ENCODE data around the gene SAP25. TPM values are rescaled to one million over a fixed set of nuclear protein-coding genes. Genes with fewer than 3 reads are reported as not detected.

SAP25 gene
- total RNA-seq, 2 experiments from 2014 or later, result 9.9 to 11.4 TPM

- Mint-ChIP-seq H3K27me3 (no peaks in the 10 kb centered on the region), H3K36me3 (peaks cover 17% of the 10 kb centered on the region), H3K4me3 (no peak overlapping the region), H3K27ac (no peak overlapping the region), H3K4me1 (ENCODE audit: low read depth) (peaks cover 24% of the 10 kb centered on the region), H3K9me3 (no peaks in the 10 kb centered on the region)
- POLR2A ChIA-PET, result no interaction called here
- no peak for DNase-seq
- CTCF ChIA-PET, result interaction anchor here (1.0 kb wide), 1 partner anchor 13 kb away, joined by 3 read pairs; no protein-coding TSS in a partner anchor
- intact Hi-C loops (cut with micrococcal nuclease), result no loop called here
Observed at GRCh38 chr7:100572949-100573675, 588 bp downstream of the SAP25 start.

GRCh38 chr7:100572281-100572948 lies 1.3 kb downstream of the SAP25 start:
- intact Hi-C loops (cut with micrococcal nuclease), result no loop called here
- Mint-ChIP-seq H3K9me3 (no peaks in the 10 kb centered on the region), H3K36me3 (peaks cover 14% of the 10 kb centered on the region), H3K27ac (no peak overlapping the region), H3K4me3 (no peak overlapping the region), H3K27me3 (no peaks in the 10 kb centered on the region), H3K4me1 (ENCODE audit: low read depth) (peaks cover 27% of the 10 kb centered on the region)
- ChIA-PET CTCF (no interaction called here), POLR2A (no interaction called here)
- no peak for DNase-seq

GRCh38 chr7:100571829-100572116 lies 1.9 kb downstream of the SAP25 start:
- intact Hi-C loops (cut with micrococcal nuclease), result no loop called here
- H3K4me1 Mint-ChIP-seq (ENCODE audit: low read depth), result peaks cover 27% of the 10 kb centered on the region
- no peaks in the 10 kb centered on the region for H3K27me3 Mint-ChIP-seq
- DNase-seq, result no peak
- H3K4me3 Mint-ChIP-seq, result no peak overlapping the region
- peaks cover 14% of the 10 kb centered on the region for H3K36me3 Mint-ChIP-seq
- no peaks in the 10 kb centered on the region for H3K9me3 Mint-ChIP-seq
- ChIA-PET POLR2A (interaction anchor here (1.7 to 3.5 kb wide), 2 partner anchors 13 to 34 kb away, joined by 3 to 28 read pairs; partner anchors contain the start of genes FBXO24 and LRCH4), CTCF (interaction anchor here (1.2 to 1.5 kb wide), 2 partner anchors 12 kb away, joined by 4 read pairs; no protein-coding TSS in a partner anchor)
- H3K27ac Mint-ChIP-seq, result no peak overlapping the region

GRCh38 chr7:100570954-100571828 lies 2.5 kb downstream of the SAP25 start:
- CTCF ChIA-PET, result interaction anchor here (1.2 to 1.5 kb wide), 2 partner anchors 11 to 12 kb away, joined by 4 read pairs; no protein-coding TSS in a partner anchor
- no peaks in the 10 kb centered on the region for H3K9me3 Mint-ChIP-seq
- POLR2A ChIA-PET, result interaction anchor here (1.7 to 3.5 kb wide), 2 partner anchors 14 to 34 kb away, joined by 3 to 28 read pairs; partner anchors contain the start of genes FBXO24 and LRCH4
- H3K36me3 Mint-ChIP-seq, result peaks cover 11% of the 10 kb centered on the region
- H3K27me3 Mint-ChIP-seq, result no peaks in the 10 kb centered on the region
- no peak overlapping the region for H3K27ac Mint-ChIP-seq
- intact Hi-C loops (cut with micrococcal nuclease), result no loop called here
- peaks cover 27% of the 10 kb centered on the region for H3K4me1 Mint-ChIP-seq (ENCODE audit: low read depth)
- no peak overlapping the region for H3K4me3 Mint-ChIP-seq
- DNase-seq, result no peak

- H3K36me3 Mint-ChIP-seq, result peaks cover 5% of the 10 kb centered on the region
- ChIA-PET CTCF (interaction anchor here (0.6 to 1.8 kb wide), 5 partner anchors 14 to 137 kb away, joined by 3 to 7 read pairs (median 3); partner anchors contain the start of genes POP7 and TSC22D4), POLR2A (interaction anchor here (0.9 to 3.5 kb wide), 2 partner anchors 16 to 111 kb away, joined by 3 to 28 read pairs; partner anchors contain the start of genes FBXO24 and LRCH4)
- no peaks in the 10 kb centered on the region for H3K27me3 Mint-ChIP-seq
- H3K9me3 Mint-ChIP-seq, result no peaks in the 10 kb centered on the region
- H3K4me3 Mint-ChIP-seq, result peak overlapping the region; percentile 41
- H3K27ac Mint-ChIP-seq, result peak overlapping the region; percentile 18
- intact Hi-C loops (cut with micrococcal nuclease), result loop anchor here (2.0 kb wide), 1 partner anchor 18 kb away; the partner anchor contains the start of genes FBXO24 and LRCH4
- DNase-seq, result peak; percentile 72
- H3K4me1 Mint-ChIP-seq (ENCODE audit: low read depth), result peaks cover 27% of the 10 kb centered on the region
Observed at GRCh38 chr7:100568896-100569844, 4.5 kb downstream of the SAP25 start.

- peaks cover 31% of the 10 kb centered on the region for H3K4me1 Mint-ChIP-seq (ENCODE audit: low read depth)
- H3K27ac Mint-ChIP-seq, result peak overlapping the region; percentile 29
- H3K27me3 Mint-ChIP-seq, result no peaks in the 10 kb centered on the region
- peaks cover 10% of the 10 kb centered on the region for H3K36me3 Mint-ChIP-seq
- H3K4me3 Mint-ChIP-seq, result no peak overlapping the region
- ChIA-PET CTCF (interaction anchor here (0.6 to 1.8 kb wide), 5 partner anchors 14 to 137 kb away, joined by 3 to 7 read pairs (median 3); partner anchors contain the start of genes POP7 and TSC22D4), POLR2A (interaction anchor here (0.9 to 3.5 kb wide), 2 partner anchors 17 to 112 kb away, joined by 3 to 28 read pairs; partner anchors contain the start of genes FBXO24 and LRCH4)
- intact Hi-C loops (cut with micrococcal nuclease), result loop anchor here (2.0 kb wide), 1 partner anchor 18 kb away; the partner anchor contains the start of genes FBXO24 and LRCH4
- no peaks in the 10 kb centered on the region for H3K9me3 Mint-ChIP-seq
- no peak for DNase-seq
Observed at GRCh38 chr7:100568176-100568895, 5.4 kb downstream of the SAP25 start.

GRCh38 chr7:100567751-100568175 lies 5.9 kb downstream of the SAP25 start:
- DNase-seq, result no peak
- Mint-ChIP-seq H3K9me3 (no peaks in the 10 kb centered on the region), H3K27me3 (no peaks in the 10 kb centered on the region), H3K27ac (peak overlapping the region; percentile 29), H3K4me3 (no peak overlapping the region), H3K36me3 (peaks cover 12% of the 10 kb centered on the region), H3K4me1 (ENCODE audit: low read depth) (peaks cover 31% of the 10 kb centered on the region)
- CTCF ChIA-PET, result interaction anchor here (0.6 to 1.8 kb wide), 4 partner anchors 18 to 113 kb away, joined by 3 to 4 read pairs (median 3); partner anchors contain the start of genes FBXO24 and LRCH4
- intact Hi-C loops (cut with micrococcal nuclease), result loop anchor here (2.0 kb wide), 1 partner anchor 19 kb away; the partner anchor contains the start of genes FBXO24 and LRCH4
- POLR2A ChIA-PET, result no interaction called here

GRCh38 chr7:100567031-100567730 lies 6.5 kb downstream of the SAP25 start:
- no peaks in the 10 kb centered on the region for H3K27me3 Mint-ChIP-seq
- intact Hi-C loops (cut with micrococcal nuclease), result no loop called here
- H3K4me1 Mint-ChIP-seq (ENCODE audit: low read depth), result peaks cover 31% of the 10 kb centered on the region
- H3K27ac Mint-ChIP-seq, result no peak overlapping the region
- CTCF ChIA-PET, result interaction anchor here (0.6 to 9.7 kb wide), 5 partner anchors 19 to 158 kb away, joined by 3 to 81 read pairs (median 3); partner anchors contain the start of genes FBXO24 and LRCH4
- DNase-seq, result no peak
- peaks cover 13% of the 10 kb centered on the region for H3K36me3 Mint-ChIP-seq
- no peak overlapping the region for H3K4me3 Mint-ChIP-seq
- H3K9me3 Mint-ChIP-seq, result no peaks in the 10 kb centered on the region
- POLR2A ChIA-PET, result no interaction called here

- POLR2A ChIA-PET, result interaction anchor here (1.0 kb wide), 1 partner anchor 112 kb away, joined by 3 read pairs; no protein-coding TSS in a partner anchor
- Mint-ChIP-seq H3K27me3 (no peaks in the 10 kb centered on the region), H3K27ac (peak overlapping the region; percentile 60), H3K9me3 (no peaks in the 10 kb centered on the region), H3K4me1 (ENCODE audit: low read depth) (peaks cover 25% of the 10 kb centered on the region), H3K36me3 (peaks cover 18% of the 10 kb centered on the region), H3K4me3 (no peak overlapping the region)
- no peak for DNase-seq
- intact Hi-C loops (cut with micrococcal nuclease), result no loop called here
- CTCF ChIA-PET, result interaction anchor here (0.7 to 9.7 kb wide), 10 partner anchors 10 to 159 kb away, joined by 3 to 104 read pairs (median 12); partner anchors contain the start of genes FBXO24, LRCH4 and TSC22D4
Observed at GRCh38 chr7:100566018-100566531, 7.6 kb downstream of the SAP25 start.
